ENCODE data around the gene EMP3. TPM values are rescaled to one million over a fixed set of nuclear protein-coding genes. Genes with fewer than 3 reads are reported as not detected.

The EMP3 gene
- total and polyA plus RNA-seq, 2 of the 4 experiments (the other 2 are of a cell fraction): 147 to 632 TPM

GRCh38 chr19:48354332-48354992 is 29.1 kb downstream of the EMP3 start:
- Histone ChIP-seq H3K4me3 (ENCODE audit: insufficient read depth, low read depth, low read length) (no peak overlapping the region), H3K9me1 (ENCODE audit: insufficient read depth, low read length) (peaks cover 10% of the 10 kb centered on the region; the same call in 1 of the 2 replicates), H4K5ac (ENCODE audit: low read depth, low read length) (no peak overlapping the region), H3K9me3 (ENCODE audit: control insufficient read depth, insufficient read depth, low read length) (no peaks in the 10 kb centered on the region), H3K9ac (ENCODE audit: low read depth, low read length) (no peak overlapping the region), H4K8ac (ENCODE audit: low read depth in 2 of 2, low read length in 2 of 2) (no peak overlapping the region), H3K4me1 (ENCODE audit: control insufficient read depth, insufficient read depth, low read length) (no peaks in the 10 kb centered on the region), H3K27me3 (ENCODE audit: control insufficient read depth, insufficient read depth, low read length) (no peaks in the 10 kb centered on the region), H2AK5ac (ENCODE audit: low read depth, low read length) (no peak overlapping the region), H3K23ac (ENCODE audit: low read depth, low read length) (no peak overlapping the region), H2BK20ac (ENCODE audit: low read depth, low read length) (no peak overlapping the region), H3K79me1 (ENCODE audit: low read depth in 1 of 2, low read length in 2 of 2) (no peaks in the 10 kb centered on the region), H2AFZ (replicated peaks; ENCODE audit: low read length, poor library complexity) (no peak overlapping the region), H4K20me1 (ENCODE audit: insufficient read depth, low read length) (no peaks in the 10 kb centered on the region), H3K36me3 (ENCODE audit: control insufficient read depth, insufficient read depth, low read length) (no peaks in the 10 kb centered on the region), H2BK5ac (ENCODE audit: low read depth, low read length, poor library complexity, severe bottlenecking) (no peak overlapping the region), H3K18ac (ENCODE audit: low read depth, low read length) (no peak overlapping the region), H3K4ac (ENCODE audit: low read depth, low read length) (no peak overlapping the region), H2BK15ac (ENCODE audit: low read depth, low read length) (no peak overlapping the region), H3K27ac (ENCODE audit: insufficient read depth, low read length) (no peak overlapping the region), H4K91ac (ENCODE audit: insufficient read depth, low read depth, low read length) (no peak overlapping the region), H3K56ac (ENCODE audit: extremely low read depth, insufficient read depth, low read length) (no peak overlapping the region), H2BK120ac (ENCODE audit: low read depth, low read length) (no peak overlapping the region), H2AK9ac (replicated peaks; ENCODE audit: low read depth, low read length, poor library complexity) (peak overlapping the region; percentile 9), H3K4me2 (ENCODE audit: low read depth, low read length) (no peak overlapping the region), H3K14ac (replicated peaks; ENCODE audit: low read depth, low read length) (no peak overlapping the region; the same call in 1 of the 2 replicates)
- 64% methylated on average over 4 of the region's 15 CpGs; no CpG with 5 or more reads in 1 of the 2 experiments for WGBS, 2 experiments (ENCODE audit: extremely low coverage in 2 of 2, insufficient read length in 1 of 2)
- ChIA-PET POLR2A (ENCODE audit: unreplicated experiment) (no interaction called here), CTCF (no interaction called here)
- intact Hi-C loops (cut with micrococcal nuclease): no loop called here
- DNase-seq: peak; percentile 46
- no peak for TF ChIP-seq MAFK (IDR thresholded peaks at IDR 0.05; ENCODE audit: low read depth, low read length)
- TF ChIP-seq ELK1 (IDR thresholded peaks at IDR 0.05; ENCODE audit: borderline replicate concordance, low read depth, low read length): no peak
- no peak for TF ChIP-seq MAZ (IDR thresholded peaks at IDR 0.05; ENCODE audit: borderline replicate concordance, low read depth, low read length)
- no peak for TF ChIP-seq CHD1 (IDR thresholded peaks at IDR 0.05; ENCODE audit: low read depth, low read length)
- no peak for TF ChIP-seq BHLHE40 (IDR thresholded peaks at IDR 0.05; ENCODE audit: low read depth, low read length)
- no peak for TF ChIP-seq NFE2L2 (IDR thresholded peaks at IDR 0.05; ENCODE audit: low read depth, low read length)
- no peak for TF ChIP-seq CEBPB (IDR thresholded peaks at IDR 0.05; ENCODE audit: low read depth, low read length)
- TF ChIP-seq CTCF (conservative IDR thresholded peaks at IDR 0.05; ENCODE audit: low read depth, low read length): no peak
- TF ChIP-seq RAD21 (IDR thresholded peaks at IDR 0.05; ENCODE audit: low read length): no peak
- TF ChIP-seq SMC3 (IDR thresholded peaks at IDR 0.05; ENCODE audit: low read depth, low read length): no peak
- no peak for TF ChIP-seq RCOR1 (IDR thresholded peaks at IDR 0.05; ENCODE audit: insufficient replicate concordance, low read length)
- TF ChIP-seq MXI1 (IDR thresholded peaks at IDR 0.05; ENCODE audit: borderline replicate concordance, low read depth, low read length): no peak
- no peak for TF ChIP-seq POLR2A (IDR thresholded peaks at IDR 0.05; ENCODE audit: low read depth, low read length)
- TF ChIP-seq FOS (IDR thresholded peaks at IDR 0.05; ENCODE audit: low read depth, low read length): no peak
- TF ChIP-seq RFX5 (IDR thresholded peaks at IDR 0.05; ENCODE audit: low read depth, low read length): no peak
- TF ChIP-seq USF2 (IDR thresholded peaks at IDR 0.05; ENCODE audit: low read depth, low read length): no peak
- dilution Hi-C loops (cut with HindIII; ENCODE audit: low sequenced_read_pairs, unreplicated experiment): no loop called here
- in situ Hi-C loops (cut with MboI; ENCODE audit: low sequenced_read_pairs): no loop called here
- no TSS peak for BruUV-seq (replicated peaks)
- no peak for ATAC-seq (ENCODE audit: low read depth)

All from IMR-90 (cell line).